Suprapubic skin (tissue), 3 donors: ENCODE data around the gene ABCD4.

Source experiments
- POLR2A ChIP-seq, 2 donors: fragments of 450-650 bp; IDR thresholded peaks; one replicate each; pipeline ENCODE4 v1.6.1; 2017; ENCODE audit warnings: antibody characterized with exemption in 2 of 2, mild to moderate bottlenecking in 2 of 2, moderate library complexity in 2 of 2
- TF ChIP-seq, protein P1 (sequence below), 2 donors: fragments of 200-600 bp in 1 of 2; fragments of 450-650 bp in 1 of 2; sonication (generic) in 1 of 2; IDR thresholded peaks; one replicate each; pipeline ENCODE4 v1.5.1; 2016 to 2019; ENCODE audit warnings: antibody characterized with exemption in 2 of 2, mild to moderate bottlenecking in 1 of 2, moderate library complexity in 1 of 2

DNA sequence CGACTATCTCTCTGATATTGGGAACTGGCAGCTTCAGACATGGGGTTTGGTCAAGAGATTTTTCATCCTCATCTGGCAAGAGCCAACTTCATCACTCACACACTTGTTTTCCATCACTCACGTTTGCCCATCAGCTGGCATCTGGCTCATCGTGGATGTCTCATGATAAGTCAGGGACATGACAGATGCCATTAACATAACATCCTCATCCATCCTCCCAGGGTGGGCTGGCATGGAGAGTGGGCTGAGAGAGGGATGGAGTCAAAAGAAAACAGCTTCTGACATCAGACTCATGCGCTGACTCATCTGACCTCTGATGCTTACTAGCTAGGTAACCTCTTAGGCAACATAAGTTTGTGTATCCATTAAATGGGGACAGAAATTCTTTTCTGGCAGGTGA, 65.3 kb downstream of the ABCD4 start:
- TF ChIP-seq POLR2A (IDR thresholded peaks at IDR 0.05) = no peak
- TF ChIP-seq, protein P1, sequence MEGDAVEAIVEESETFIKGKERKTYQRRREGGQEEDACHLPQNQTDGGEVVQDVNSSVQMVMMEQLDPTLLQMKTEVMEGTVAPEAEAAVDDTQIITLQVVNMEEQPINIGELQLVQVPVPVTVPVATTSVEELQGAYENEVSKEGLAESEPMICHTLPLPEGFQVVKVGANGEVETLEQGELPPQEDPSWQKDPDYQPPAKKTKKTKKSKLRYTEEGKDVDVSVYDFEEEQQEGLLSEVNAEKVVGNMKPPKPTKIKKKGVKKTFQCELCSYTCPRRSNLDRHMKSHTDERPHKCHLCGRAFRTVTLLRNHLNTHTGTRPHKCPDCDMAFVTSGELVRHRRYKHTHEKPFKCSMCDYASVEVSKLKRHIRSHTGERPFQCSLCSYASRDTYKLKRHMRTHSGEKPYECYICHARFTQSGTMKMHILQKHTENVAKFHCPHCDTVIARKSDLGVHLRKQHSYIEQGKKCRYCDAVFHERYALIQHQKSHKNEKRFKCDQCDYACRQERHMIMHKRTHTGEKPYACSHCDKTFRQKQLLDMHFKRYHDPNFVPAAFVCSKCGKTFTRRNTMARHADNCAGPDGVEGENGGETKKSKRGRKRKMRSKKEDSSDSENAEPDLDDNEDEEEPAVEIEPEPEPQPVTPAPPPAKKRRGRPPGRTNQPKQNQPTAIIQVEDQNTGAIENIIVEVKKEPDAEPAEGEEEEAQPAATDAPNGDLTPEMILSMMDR (IDR thresholded peaks at IDR 0.05) = no peak
